ENCODE results near the gene PPM1M. TPM values are rescaled to one million over a fixed set of nuclear protein-coding genes. Genes with fewer than 3 reads are reported as not detected.

PPM1M gene
- total and polyA plus RNA-seq, 10 of the 15 experiments (the other 5 are each of a cell fraction or from before 2014, with no cell fraction given), result 7.3 to 24.8 (median 15.8) TPM

GRCh38 chr3:52229656-52230055 is 15.9 kb upstream of the PPM1M start:
- in situ Hi-C loops (cut with MboI) (loop anchor here (5.0 kb wide), 1 partner anchor 113 kb away; no protein-coding TSS in a partner anchor), intact Hi-C loops (cut with micrococcal nuclease; ENCODE audit: unreplicated experiment) (no loop called here)
- no peak overlapping the region for H3K4me2 ChIP-seq (ENCODE audit: control insufficient read depth, insufficient read depth)
- H3K79me2 ChIP-seq (ENCODE audit: control insufficient read depth, insufficient read depth, low read length), result no peaks in the 10 kb centered on the region; the same call in 1 of the 2 replicates
- 95% methylated on average over 13 of the region's 13 CpGs for WGBS (ENCODE audit: insufficient coverage, insufficient replicate concordance, low lambda C conversion rate, missing lambda C conversion rate)
- no peak overlapping the region for H3K4me3 ChIP-seq
- no peak for ATAC-seq
- BruUV-seq (replicated peaks), result no TSS peak
- no peaks in the 10 kb centered on the region for H3K9me3 ChIP-seq (replicated peaks; ENCODE audit: control insufficient read depth, insufficient read depth, low read length)
- H3K4me1 ChIP-seq (ENCODE audit: control insufficient read depth, insufficient read depth, low read length), result peaks cover 22% of the 10 kb centered on the region
- ChIA-PET CTCF (interaction anchor here (0.8 to 5.3 kb wide), 5 partner anchors 9 to 110 kb away, joined by 3 to 91 read pairs (median 13); no protein-coding TSS in a partner anchor), RAD21 (ENCODE audit: unreplicated experiment) (interaction anchor here (0.7 to 1.0 kb wide), 2 partner anchors 9 to 119 kb away, joined by 3 read pairs; partner anchors contain the start of gene TWF2), SMC1A (ENCODE audit: uncharacterized antibody, unreplicated experiment) (interaction anchor here (1.0 kb wide), 1 partner anchor 9 kb away, joined by 4 read pairs; no protein-coding TSS in a partner anchor), POLR2A (interaction anchor here (1.4 kb wide), 1 partner anchor 19 kb away, joined by 3 read pairs; no protein-coding TSS in a partner anchor)
- H3K9ac ChIP-seq (ENCODE audit: control insufficient read depth, insufficient read depth, low read length), result no peak overlapping the region
- no peaks in the 10 kb centered on the region for H4K20me1 ChIP-seq (ENCODE audit: control insufficient read depth, insufficient read depth)
- peaks cover 14 to 27% of the 10 kb centered on the region in 2 experiments for H3K36me3 ChIP-seq (ENCODE audit: control insufficient read depth in 2 of 2, insufficient read depth in 2 of 2, low read length in 1 of 2)
- no peak for FAIRE-seq
- no peak overlapping the region for H3K27ac ChIP-seq (ENCODE audit: control insufficient read depth, insufficient read depth)
- H2AFZ ChIP-seq (ENCODE audit: control insufficient read depth, low read depth, low read length), result no peak overlapping the region
- H3K27me3 ChIP-seq (replicated peaks in 1 of 2; ENCODE audit: control insufficient read depth in 2 of 2, insufficient read depth in 2 of 2, low read length in 1 of 2), result no peaks in the 10 kb centered on the region
- no peak for DNase-seq (ENCODE audit: low read depth, low spot score)
- TF ChIP-seq PRDM15 (CRISPR knock-in tag; IDR thresholded peaks at IDR 0.05) (no peak), SIN3A (IDR thresholded peaks at IDR 0.05; ENCODE audit: low read depth, low read length) (no peak)
